Astrocyte (in vitro differentiated cells and primary cell): Measurements from ENCODE around the gene TENT4A. TPM values are rescaled to one million over a fixed set of nuclear protein-coding genes. Genes with fewer than 3 reads are reported as not detected.

Source experiments
- DNase-seq: peaks from one replicate; pipeline ENCODE4 v3.0.0-alpha.2; 2010; ENCODE audit warnings: low read depth
- FAIRE-seq: peaks from 2 replicates; lab custom pipeline; 2011; peaks lifted over from hg19 to GRCh38; lab: Jason Lieb, UNC
- H2AFZ ChIP-seq: 2 replicates; pipeline ENCODE4 v1.6.0; 2012; ENCODE audit warnings: low read depth, low read length, inconsistent platforms
- H3K27ac ChIP-seq: 2 replicates; pipeline ENCODE4 v1.5.1; 2011; ENCODE audit warnings: low read depth, low read length, inconsistent platforms
- H3K27me3 ChIP-seq: 2 replicates; pipeline ENCODE4 v1.6.0; 2011; ENCODE audit warnings: low read length, inconsistent platforms; ENCODE audit not compliant: insufficient read depth
- H3K36me3 ChIP-seq: 2 replicates; pipeline ENCODE4 v1.5.1; 2011; ENCODE audit warnings: low read length, inconsistent platforms; ENCODE audit not compliant: insufficient read depth
- H3K4me1 ChIP-seq: 2 replicates; pipeline ENCODE4 v1.5.1; 2011; ENCODE audit warnings: low read length, inconsistent platforms; ENCODE audit not compliant: insufficient read depth
- H3K4me2 ChIP-seq: 2 replicates; pipeline ENCODE4 v1.6.0; 2012; ENCODE audit warnings: low read length, inconsistent platforms
- H3K4me3 ChIP-seq: 2 replicates; pipeline ENCODE4 v1.5.1; 2011; ENCODE audit warnings: low read depth, mild to moderate bottlenecking, low read length, inconsistent platforms; ENCODE audit not compliant: insufficient read depth
- H3K79me2 ChIP-seq: 2 replicates; pipeline ENCODE4 v1.6.0; 2012; ENCODE audit warnings: mild to moderate bottlenecking, low read length, inconsistent platforms; ENCODE audit not compliant: insufficient read depth
- H3K9ac ChIP-seq: 2 replicates; pipeline ENCODE4 v1.6.0; 2012; ENCODE audit warnings: mild to moderate bottlenecking, low read length, inconsistent platforms
- H3K9me3 ChIP-seq: 2 replicates; pipeline ENCODE4 v1.5.1; 2012; ENCODE audit warnings: low read depth, mild to moderate bottlenecking, low read length, inconsistent platforms; ENCODE audit not compliant: insufficient read depth
- H4K20me1 ChIP-seq: 2 replicates; pipeline ENCODE4 v1.6.0; 2012; ENCODE audit warnings: low read length, inconsistent platforms; ENCODE audit not compliant: insufficient read depth
- H3K27ac Mint-ChIP-seq: one replicate; pipeline ENCODE4 v1.8.0; 2021; ENCODE audit warnings: mild to moderate bottlenecking, mixed read lengths; ENCODE audit not compliant: unreplicated experiment
- H3K27me3 Mint-ChIP-seq: one replicate; pipeline ENCODE4 v1.8.0; 2021; ENCODE audit warnings: low read depth, mixed read lengths; ENCODE audit not compliant: unreplicated experiment
- H3K36me3 Mint-ChIP-seq: one replicate; pipeline ENCODE4 v1.8.0; 2021; ENCODE audit warnings: low read depth, mixed read lengths; ENCODE audit not compliant: unreplicated experiment
- H3K4me1 Mint-ChIP-seq: one replicate; pipeline ENCODE4 v1.8.0; 2021; ENCODE audit warnings: low read depth, mixed read lengths; ENCODE audit not compliant: unreplicated experiment
- H3K4me3 Mint-ChIP-seq: one replicate; pipeline ENCODE4 v1.8.0; 2021; ENCODE audit warnings: mild to moderate bottlenecking, moderate library complexity, mixed read lengths; ENCODE audit not compliant: unreplicated experiment
- H3K9me3 Mint-ChIP-seq: one replicate; pipeline ENCODE4 v1.8.0; 2021; ENCODE audit warnings: mild to moderate bottlenecking, mixed read lengths; ENCODE audit not compliant: unreplicated experiment
- EZH2 ChIP-seq: IDR thresholded peaks from 2 replicates; pipeline ENCODE4 v1.6.1; 2012; ENCODE audit warnings: mild to moderate bottlenecking, low read length, inconsistent platforms; ENCODE audit not compliant: insufficient read depth
- total RNA-seq: library from RNA; stranded (reverse); gene quantifications from 2 replicates; pipeline ENCODE4 v1.2.1, GENCODE V29; 2021
- TF ChIP-seq, protein P1 (sequence below): IDR thresholded peaks from 2 replicates; pipeline ENCODE4 v1.5.1; 2011; ENCODE audit warnings: low read depth, mild to moderate bottlenecking, inconsistent platforms, low read length, moderate library complexity; ENCODE audit not compliant: insufficient read depth

Gene TENT4A
- total RNA-seq, 1 donor from 2014 or later, result 18.8 TPM

DNA sequence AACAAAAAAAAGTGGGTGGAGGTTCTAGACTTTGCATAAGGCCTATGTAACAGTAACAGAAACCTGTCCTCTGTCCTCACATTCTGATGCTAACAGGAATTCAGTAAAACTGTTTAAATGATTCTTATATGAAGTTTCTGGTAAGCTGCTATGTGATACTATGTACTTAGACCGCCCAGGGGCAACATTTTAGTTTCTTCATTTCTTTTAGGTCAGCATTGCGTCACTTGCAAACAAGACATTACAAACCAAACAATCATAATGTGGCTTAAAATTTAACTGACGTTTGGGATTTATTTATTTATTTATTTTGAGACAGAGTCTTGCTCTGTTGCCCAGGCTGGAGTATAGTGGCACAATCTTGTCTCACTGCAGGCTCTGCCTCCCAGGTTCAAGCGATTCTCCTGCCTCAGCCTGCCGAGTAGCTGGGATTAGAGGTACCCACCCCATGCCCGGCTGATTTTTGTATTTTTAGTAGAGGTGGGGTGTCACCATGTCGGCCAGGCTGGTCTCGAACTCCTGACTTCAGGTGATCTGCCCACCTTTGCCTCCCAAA is 44.3 kb downstream of the TENT4A start:
- H3K9me3 Mint-ChIP-seq, result no peaks in the 10 kb centered on the region
- Histone ChIP-seq H3K9ac (no peak overlapping the region), H3K27ac (no peak overlapping the region), H3K4me1 (no peaks in the 10 kb centered on the region), H3K4me3 (no peak overlapping the region), H3K27me3 (no peaks in the 10 kb centered on the region), H3K79me2 (peaks cover 5% of the 10 kb centered on the region), H2AFZ (no peak overlapping the region), H3K9me3 (no peaks in the 10 kb centered on the region), H3K4me2 (no peak overlapping the region), H3K36me3 (peaks cover 24% of the 10 kb centered on the region), H4K20me1 (peaks cover 8% of the 10 kb centered on the region)
- no peak overlapping the region for H3K27ac Mint-ChIP-seq
- H3K36me3 Mint-ChIP-seq, result peaks cover 32% of the 10 kb centered on the region
- peaks cover 7% of the 10 kb centered on the region for H3K4me1 Mint-ChIP-seq
- FAIRE-seq (no peak), DNase-seq (no peak)
- H3K4me3 Mint-ChIP-seq, result no peak overlapping the region
- TF ChIP-seq EZH2, result no peak
- TF ChIP-seq, protein P1, sequence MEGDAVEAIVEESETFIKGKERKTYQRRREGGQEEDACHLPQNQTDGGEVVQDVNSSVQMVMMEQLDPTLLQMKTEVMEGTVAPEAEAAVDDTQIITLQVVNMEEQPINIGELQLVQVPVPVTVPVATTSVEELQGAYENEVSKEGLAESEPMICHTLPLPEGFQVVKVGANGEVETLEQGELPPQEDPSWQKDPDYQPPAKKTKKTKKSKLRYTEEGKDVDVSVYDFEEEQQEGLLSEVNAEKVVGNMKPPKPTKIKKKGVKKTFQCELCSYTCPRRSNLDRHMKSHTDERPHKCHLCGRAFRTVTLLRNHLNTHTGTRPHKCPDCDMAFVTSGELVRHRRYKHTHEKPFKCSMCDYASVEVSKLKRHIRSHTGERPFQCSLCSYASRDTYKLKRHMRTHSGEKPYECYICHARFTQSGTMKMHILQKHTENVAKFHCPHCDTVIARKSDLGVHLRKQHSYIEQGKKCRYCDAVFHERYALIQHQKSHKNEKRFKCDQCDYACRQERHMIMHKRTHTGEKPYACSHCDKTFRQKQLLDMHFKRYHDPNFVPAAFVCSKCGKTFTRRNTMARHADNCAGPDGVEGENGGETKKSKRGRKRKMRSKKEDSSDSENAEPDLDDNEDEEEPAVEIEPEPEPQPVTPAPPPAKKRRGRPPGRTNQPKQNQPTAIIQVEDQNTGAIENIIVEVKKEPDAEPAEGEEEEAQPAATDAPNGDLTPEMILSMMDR, result no peak
- no peaks in the 10 kb centered on the region for H3K27me3 Mint-ChIP-seq

DNA sequence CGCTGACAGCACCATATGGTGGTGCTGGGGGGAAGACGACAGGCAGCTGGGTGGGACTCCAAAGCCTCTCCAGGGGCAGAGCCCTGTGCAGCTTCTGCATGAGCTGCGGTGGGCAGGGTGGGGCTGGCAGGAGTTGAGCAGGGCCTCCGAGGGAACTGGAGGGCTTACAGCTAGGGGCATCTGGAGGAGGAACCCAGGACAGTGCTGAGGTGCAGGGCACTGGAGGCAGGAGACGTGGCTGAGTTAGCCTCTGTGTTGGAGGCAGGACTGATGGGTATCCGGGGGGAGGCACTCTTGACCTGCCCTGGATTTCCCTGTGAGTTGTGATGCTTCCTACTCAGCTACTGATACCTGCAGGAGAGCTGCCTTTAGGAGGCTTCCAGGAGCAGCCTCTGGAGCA is 45.0 kb downstream of the TENT4A start:
- Histone ChIP-seq H3K4me1 (no peaks in the 10 kb centered on the region), H3K27me3 (no peaks in the 10 kb centered on the region), H3K27ac (no peak overlapping the region), H3K9ac (no peak overlapping the region), H2AFZ (no peak overlapping the region), H3K9me3 (no peaks in the 10 kb centered on the region), H3K4me2 (no peak overlapping the region), H3K79me2 (no peaks in the 10 kb centered on the region), H3K4me3 (no peak overlapping the region), H3K36me3 (peaks cover 19% of the 10 kb centered on the region), H4K20me1 (peaks cover 8% of the 10 kb centered on the region)
- DNase-seq, result no peak
- peaks cover 7% of the 10 kb centered on the region for H3K4me1 Mint-ChIP-seq
- peaks cover 28% of the 10 kb centered on the region for H3K36me3 Mint-ChIP-seq
- no peak overlapping the region for H3K27ac Mint-ChIP-seq
- H3K4me3 Mint-ChIP-seq, result no peak overlapping the region
- H3K27me3 Mint-ChIP-seq, result no peaks in the 10 kb centered on the region
- TF ChIP-seq, protein P1, result no peak
- no peak for TF ChIP-seq EZH2
- no peak for FAIRE-seq
- H3K9me3 Mint-ChIP-seq, result no peaks in the 10 kb centered on the region

DNA sequence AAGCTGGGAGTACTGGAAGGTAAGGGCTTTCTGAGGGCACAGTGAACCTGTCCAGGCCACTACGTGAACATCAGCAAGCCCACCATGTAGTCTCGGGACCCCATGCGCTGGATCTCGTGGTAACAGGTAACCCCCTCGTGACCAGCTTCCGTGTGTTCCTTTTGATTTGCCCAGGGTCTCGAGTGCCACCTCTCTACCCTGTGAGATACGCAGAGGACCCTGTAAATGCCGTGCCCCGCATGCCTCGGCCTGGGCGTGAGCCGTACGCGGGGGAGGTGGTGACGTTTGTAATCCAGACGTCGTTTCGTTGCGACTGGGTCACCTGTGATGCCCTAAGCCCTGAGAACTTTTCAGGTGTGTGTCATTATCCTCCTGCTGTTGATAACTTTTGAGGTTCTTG is 45.5 kb downstream of the TENT4A start:
- Histone ChIP-seq H3K27ac (no peak overlapping the region), H3K4me1 (no peaks in the 10 kb centered on the region), H3K9me3 (no peaks in the 10 kb centered on the region), H3K9ac (no peak overlapping the region), H3K36me3 (peaks cover 15% of the 10 kb centered on the region), H3K79me2 (no peaks in the 10 kb centered on the region), H4K20me1 (peaks cover 8% of the 10 kb centered on the region), H2AFZ (no peak overlapping the region), H3K27me3 (no peaks in the 10 kb centered on the region), H3K4me3 (no peak overlapping the region), H3K4me2 (no peak overlapping the region)
- Mint-ChIP-seq H3K9me3 (no peaks in the 10 kb centered on the region), H3K36me3 (peaks cover 28% of the 10 kb centered on the region), H3K27me3 (no peaks in the 10 kb centered on the region), H3K4me1 (peaks cover 7% of the 10 kb centered on the region), H3K27ac (no peak overlapping the region), H3K4me3 (no peak overlapping the region)
- DNase-seq (no peak), FAIRE-seq (no peak)
- no peak for TF ChIP-seq EZH2
- TF ChIP-seq, protein P1, result no peak
